Measurements from ENCODE around the gene STAT1.

STAT1 gene

DNA sequence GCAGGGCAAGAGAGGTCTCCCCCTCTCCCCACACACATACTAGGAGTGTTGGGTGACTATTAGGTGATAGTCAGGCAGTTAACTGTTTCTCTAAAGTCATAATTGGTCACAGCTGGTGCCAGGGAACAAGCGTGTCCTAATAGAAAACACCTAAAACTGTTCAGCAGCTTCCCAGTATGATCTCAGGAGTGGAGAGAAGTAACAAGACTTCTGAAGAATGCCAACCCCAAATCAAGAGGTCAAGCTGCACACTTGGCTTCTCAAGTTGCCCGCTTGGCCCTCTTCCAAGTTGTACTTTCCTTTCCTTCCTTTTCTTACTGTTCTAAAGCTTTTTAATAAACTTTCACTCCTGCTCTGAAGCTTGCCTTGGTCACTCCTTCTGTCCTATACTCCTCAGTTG lies 22.4 kb upstream of the STAT1 start:
- Histone ChIP-seq H3K9me2 (ENCODE audit: low read depth, low read length) (no peaks in the 10 kb centered on the region), H4K20me1 (ENCODE audit: insufficient read depth, low read length) (no peaks in the 10 kb centered on the region), H3F3A (ENCODE audit: insufficient read depth, low read length) (no peaks in the 10 kb centered on the region), H2AFZ (ENCODE audit: low read length) (no peak overlapping the region), H3K9ac (ENCODE audit: low read length) (no peak overlapping the region), H3K36me3 (ENCODE audit: insufficient read depth, low read length) (no peaks in the 10 kb centered on the region), H3K79me2 (ENCODE audit: insufficient read depth, low read length) (no peaks in the 10 kb centered on the region), H3K27ac (ENCODE audit: low read depth, low read length, poor library complexity, severe bottlenecking) (no peak overlapping the region), H3K4me1 (ENCODE audit: insufficient read depth, low read length, severe bottlenecking) (no peaks in the 10 kb centered on the region), H3K4me2 (ENCODE audit: low read length) (no peak overlapping the region), H3K4me3 (ENCODE audit: low read depth, low read length, poor library complexity, severe bottlenecking) (no peak overlapping the region), H3K27me3 (ENCODE audit: insufficient read depth, low read length) (no peaks in the 10 kb centered on the region), H3K9me3 (ENCODE audit: low read length) (no peaks in the 10 kb centered on the region)
- TF ChIP-seq CTCF (IDR thresholded peaks at IDR 0.05; ENCODE audit: low read length) (no peak), EZH2 (IDR thresholded peaks at IDR 0.05; ENCODE audit: borderline replicate concordance, low read length) (no peak)

- H3K9me3 ChIP-seq (ENCODE audit: low read length) = no peaks in the 10 kb centered on the region
- TF ChIP-seq EZH2 (IDR thresholded peaks at IDR 0.05; ENCODE audit: borderline replicate concordance, low read length) (no peak), CTCF (IDR thresholded peaks at IDR 0.05; ENCODE audit: low read length) (no peak)
These were observed 18.8 kb upstream of the STAT1 start for GRCh38 chr2:191032588-191033429.

GRCh38 chr2:191031256-191031655 lies 17.3 kb upstream of the STAT1 start:
- no peak for TF ChIP-seq EZH2 (IDR thresholded peaks at IDR 0.05; ENCODE audit: borderline replicate concordance, low read length)
- no peak for TF ChIP-seq CTCF (IDR thresholded peaks at IDR 0.05; ENCODE audit: low read length)
- H3K27me3 ChIP-seq (ENCODE audit: insufficient read depth, low read length) = no peaks in the 10 kb centered on the region
- no peaks in the 10 kb centered on the region for H3K79me2 ChIP-seq (ENCODE audit: insufficient read depth, low read length)
- H3F3A ChIP-seq (ENCODE audit: insufficient read depth, low read length) = no peaks in the 10 kb centered on the region
- H3K4me3 ChIP-seq (ENCODE audit: low read depth, low read length, poor library complexity, severe bottlenecking) = no peak overlapping the region
- no peaks in the 10 kb centered on the region for H3K9me3 ChIP-seq (ENCODE audit: low read length)
- H4K20me1 ChIP-seq (ENCODE audit: insufficient read depth, low read length) = no peaks in the 10 kb centered on the region
- H3K4me1 ChIP-seq (ENCODE audit: insufficient read depth, low read length, severe bottlenecking) = no peaks in the 10 kb centered on the region
- H3K9ac ChIP-seq (ENCODE audit: low read length) = no peak overlapping the region
- H2AFZ ChIP-seq (ENCODE audit: low read length) = no peak overlapping the region
- no peak overlapping the region for H3K4me2 ChIP-seq (ENCODE audit: low read length)
- H3K36me3 ChIP-seq (ENCODE audit: insufficient read depth, low read length) = no peaks in the 10 kb centered on the region
- H3K9me2 ChIP-seq (ENCODE audit: low read depth, low read length) = no peaks in the 10 kb centered on the region
- no peak overlapping the region for H3K27ac ChIP-seq (ENCODE audit: low read depth, low read length, poor library complexity, severe bottlenecking)

More at GRCh38 chr2:191032588-191033429, 18.8 kb upstream of the STAT1 start:
- no peaks in the 10 kb centered on the region for H3F3A ChIP-seq (ENCODE audit: insufficient read depth, low read length)
- H3K9me2 ChIP-seq (ENCODE audit: low read depth, low read length) = no peaks in the 10 kb centered on the region
- no peaks in the 10 kb centered on the region for H3K79me2 ChIP-seq (ENCODE audit: insufficient read depth, low read length)
- H2AFZ ChIP-seq (ENCODE audit: low read length) = no peak overlapping the region
- H3K4me1 ChIP-seq (ENCODE audit: insufficient read depth, low read length, severe bottlenecking) = no peaks in the 10 kb centered on the region
- H3K36me3 ChIP-seq (ENCODE audit: insufficient read depth, low read length) = no peaks in the 10 kb centered on the region
- no peak overlapping the region for H3K4me2 ChIP-seq (ENCODE audit: low read length)
- no peaks in the 10 kb centered on the region for H4K20me1 ChIP-seq (ENCODE audit: insufficient read depth, low read length)
- H3K4me3 ChIP-seq (ENCODE audit: low read depth, low read length, poor library complexity, severe bottlenecking) = no peak overlapping the region
- no peaks in the 10 kb centered on the region for H3K27me3 ChIP-seq (ENCODE audit: insufficient read depth, low read length)
- H3K27ac ChIP-seq (ENCODE audit: low read depth, low read length, poor library complexity, severe bottlenecking) = no peak overlapping the region
- no peak overlapping the region for H3K9ac ChIP-seq (ENCODE audit: low read length)

Measured in OCI-LY1 (cell line).